ENCODE data around the gene PTPRG.

The PTPRG gene

DNA sequence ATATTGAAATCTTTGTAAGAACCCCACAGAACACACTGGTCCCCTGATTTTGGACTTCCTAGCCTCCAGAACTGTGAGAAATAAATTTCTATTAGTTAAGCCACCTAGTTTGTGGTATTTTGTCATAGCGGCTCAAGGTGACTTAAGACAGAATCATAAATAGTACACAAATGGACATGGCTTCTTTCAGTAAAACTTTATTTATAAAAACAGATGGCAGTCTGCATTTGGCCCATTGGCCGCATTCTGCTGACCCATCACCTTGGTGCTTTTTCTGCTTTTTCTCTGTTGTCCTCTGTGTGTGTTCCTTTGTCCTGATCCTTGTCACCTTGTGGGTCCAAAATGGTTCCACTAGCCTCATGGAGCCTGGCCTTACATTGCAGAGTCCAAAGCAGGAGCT lies 363.6 kb downstream of the PTPRG start:
- peaks cover 3% of the 10 kb centered on the region for H3K9me3 Mint-ChIP-seq
- no peak overlapping the region for H3K4me3 Mint-ChIP-seq
- H3K27ac Mint-ChIP-seq = no peak overlapping the region
- H3K36me3 Mint-ChIP-seq (ENCODE audit: low read depth) = no peaks in the 10 kb centered on the region
- H3K4me1 Mint-ChIP-seq (ENCODE audit: low read depth) = no peaks in the 10 kb centered on the region
- peaks cover 7% of the 10 kb centered on the region for H3K27me3 Mint-ChIP-seq

- Mint-ChIP-seq H3K9me3 (peaks cover 3% of the 10 kb centered on the region), H3K27ac (no peak overlapping the region)
Observed at GRCh38 chr3:61925721-61926120, 364.4 kb downstream of the PTPRG start.

DNA sequence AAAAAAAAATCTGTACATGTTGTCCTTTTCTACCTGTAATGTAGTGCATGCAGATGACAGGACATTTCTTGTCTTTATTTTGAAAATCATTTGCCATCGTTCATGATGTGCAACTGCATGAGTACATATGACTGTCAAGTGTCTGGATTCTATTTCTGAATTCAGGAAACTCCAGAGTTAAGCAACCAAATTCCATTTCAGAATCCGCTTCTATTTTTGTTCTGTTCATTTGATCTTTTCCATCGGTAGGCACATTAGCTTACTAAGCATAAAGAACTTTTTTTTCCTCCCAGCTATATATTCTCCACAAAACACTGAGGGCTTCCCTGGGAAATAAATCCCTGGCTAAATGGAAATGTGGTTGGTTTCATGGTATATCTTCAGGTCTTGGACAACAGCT lies 365.6 kb downstream of the PTPRG start:
- peaks cover 3% of the 10 kb centered on the region for H3K9me3 Mint-ChIP-seq
- H3K36me3 Mint-ChIP-seq (ENCODE audit: low read depth) = no peaks in the 10 kb centered on the region
- no peak overlapping the region for H3K4me3 Mint-ChIP-seq
- H3K27ac Mint-ChIP-seq = no peak overlapping the region
- no peaks in the 10 kb centered on the region for H3K4me1 Mint-ChIP-seq (ENCODE audit: low read depth)
- H3K27me3 Mint-ChIP-seq = peaks cover 7% of the 10 kb centered on the region

More at GRCh38 chr3:61925721-61926120, 364.4 kb downstream of the PTPRG start:
- Mint-ChIP-seq H3K4me1 (ENCODE audit: low read depth) (no peaks in the 10 kb centered on the region), H3K27me3 (peaks cover 7% of the 10 kb centered on the region), H3K4me3 (no peak overlapping the region), H3K36me3 (ENCODE audit: low read depth) (no peaks in the 10 kb centered on the region)

GRCh38 chr3:61927332-61927731 lies 366.0 kb downstream of the PTPRG start:
- Mint-ChIP-seq H3K4me1 (ENCODE audit: low read depth) (no peaks in the 10 kb centered on the region), H3K9me3 (peaks cover 3% of the 10 kb centered on the region), H3K27me3 (peaks cover 7% of the 10 kb centered on the region), H3K4me3 (no peak overlapping the region), H3K27ac (no peak overlapping the region), H3K36me3 (ENCODE audit: low read depth) (no peaks in the 10 kb centered on the region)

GRCh38 chr3:61928039-61928438 lies 366.7 kb downstream of the PTPRG start:
- no peak overlapping the region for H3K4me3 Mint-ChIP-seq
- peaks cover 7% of the 10 kb centered on the region for H3K27me3 Mint-ChIP-seq
- peaks cover 3% of the 10 kb centered on the region for H3K9me3 Mint-ChIP-seq
- no peak overlapping the region for H3K27ac Mint-ChIP-seq
- H3K36me3 Mint-ChIP-seq (ENCODE audit: low read depth) = no peaks in the 10 kb centered on the region
- H3K4me1 Mint-ChIP-seq (ENCODE audit: low read depth) = no peaks in the 10 kb centered on the region

GRCh38 chr3:61928776-61929314 lies 367.5 kb downstream of the PTPRG start:
- no peak overlapping the region for H3K27ac Mint-ChIP-seq
- peaks cover 3% of the 10 kb centered on the region for H3K9me3 Mint-ChIP-seq
- no peak overlapping the region for H3K4me3 Mint-ChIP-seq
- peaks cover 10% of the 10 kb centered on the region for H3K27me3 Mint-ChIP-seq
- no peaks in the 10 kb centered on the region for H3K36me3 Mint-ChIP-seq (ENCODE audit: low read depth)
- H3K4me1 Mint-ChIP-seq (ENCODE audit: low read depth) = no peaks in the 10 kb centered on the region

- Mint-ChIP-seq H3K27ac (no peak overlapping the region), H3K4me1 (ENCODE audit: low read depth) (no peaks in the 10 kb centered on the region), H3K9me3 (peaks cover 3% of the 10 kb centered on the region), H3K4me3 (no peak overlapping the region), H3K36me3 (ENCODE audit: low read depth) (no peaks in the 10 kb centered on the region), H3K27me3 (peaks cover 10% of the 10 kb centered on the region)
Observed at GRCh38 chr3:61929617-61930016, 368.2 kb downstream of the PTPRG start.

GRCh38 chr3:61932499-61932898 lies 371.1 kb downstream of the PTPRG start:
- H3K27me3 Mint-ChIP-seq = peaks cover 10% of the 10 kb centered on the region
- H3K4me1 Mint-ChIP-seq (ENCODE audit: low read depth) = no peaks in the 10 kb centered on the region
- no peak overlapping the region for H3K27ac Mint-ChIP-seq
- H3K9me3 Mint-ChIP-seq = peaks cover 4% of the 10 kb centered on the region
- H3K4me3 Mint-ChIP-seq = no peak overlapping the region
- no peaks in the 10 kb centered on the region for H3K36me3 Mint-ChIP-seq (ENCODE audit: low read depth)

DNA sequence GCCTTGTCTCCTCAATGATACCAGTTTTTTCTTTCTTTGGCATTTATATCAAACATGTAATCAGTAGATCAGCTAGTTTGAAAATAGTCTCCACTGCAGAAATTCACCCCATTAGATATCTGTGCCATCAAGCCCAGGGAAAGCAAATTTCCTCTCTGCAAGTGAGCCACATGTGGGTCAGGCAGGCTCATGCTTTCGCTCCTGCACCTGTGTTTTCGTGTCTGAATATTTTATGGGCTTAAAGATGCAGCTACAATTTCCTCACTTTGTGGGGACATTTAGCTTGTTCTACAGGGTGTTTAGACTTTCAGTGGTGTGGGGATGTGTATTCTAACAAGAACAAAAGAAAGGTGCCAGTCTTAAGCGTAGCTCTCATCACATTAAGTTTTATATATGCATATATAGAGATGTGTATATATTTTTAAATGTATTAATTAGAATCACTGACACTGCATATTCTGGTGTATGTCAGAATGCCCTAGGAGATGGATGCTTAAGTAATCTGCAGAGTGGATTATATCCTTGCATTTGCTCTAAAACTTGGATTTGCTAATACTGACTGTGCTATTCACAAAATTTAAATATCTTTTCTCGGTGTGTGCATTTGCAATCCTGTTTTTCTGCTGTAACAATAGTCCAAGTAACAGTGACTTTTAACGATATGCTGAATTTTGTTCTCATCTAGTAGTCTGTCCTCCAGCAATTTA lies 372.6 kb downstream of the PTPRG start:
- Mint-ChIP-seq H3K36me3 (ENCODE audit: low read depth) (no peaks in the 10 kb centered on the region), H3K27ac (no peak overlapping the region), H3K4me3 (no peak overlapping the region), H3K27me3 (peaks cover 14% of the 10 kb centered on the region), H3K9me3 (peaks cover 4% of the 10 kb centered on the region), H3K4me1 (ENCODE audit: low read depth) (no peaks in the 10 kb centered on the region)

DNA sequence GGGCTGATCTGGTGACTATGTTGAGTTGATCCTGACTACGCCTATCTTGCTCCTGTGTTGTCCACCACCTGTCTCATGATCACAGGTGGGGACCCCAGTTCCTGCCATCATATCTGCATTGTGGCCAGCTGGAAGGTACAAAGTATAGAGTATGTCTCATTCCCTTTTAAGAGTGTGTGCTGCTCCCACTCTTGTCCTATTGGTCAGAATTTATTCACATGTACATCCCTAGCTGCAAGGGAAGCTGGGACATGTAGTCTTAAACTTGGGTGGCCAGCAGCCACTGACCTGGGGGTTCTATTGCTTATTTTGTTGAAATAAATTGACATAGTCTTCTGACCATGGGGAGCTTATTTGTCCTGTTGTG lies 373.1 kb downstream of the PTPRG start:
- peaks cover 11% of the 10 kb centered on the region for H3K27me3 Mint-ChIP-seq
- no peaks in the 10 kb centered on the region for H3K36me3 Mint-ChIP-seq (ENCODE audit: low read depth)
- H3K9me3 Mint-ChIP-seq = peaks cover 4% of the 10 kb centered on the region
- no peaks in the 10 kb centered on the region for H3K4me1 Mint-ChIP-seq (ENCODE audit: low read depth)
- no peak overlapping the region for H3K4me3 Mint-ChIP-seq
- no peak overlapping the region for H3K27ac Mint-ChIP-seq

GRCh38 chr3:61935814-61936213 lies 374.4 kb downstream of the PTPRG start:
- Mint-ChIP-seq H3K36me3 (ENCODE audit: low read depth) (no peaks in the 10 kb centered on the region), H3K27ac (no peak overlapping the region), H3K4me3 (no peak overlapping the region), H3K4me1 (ENCODE audit: low read depth) (no peaks in the 10 kb centered on the region), H3K27me3 (peaks cover 10% of the 10 kb centered on the region), H3K9me3 (peaks cover 4% of the 10 kb centered on the region)

DNA sequence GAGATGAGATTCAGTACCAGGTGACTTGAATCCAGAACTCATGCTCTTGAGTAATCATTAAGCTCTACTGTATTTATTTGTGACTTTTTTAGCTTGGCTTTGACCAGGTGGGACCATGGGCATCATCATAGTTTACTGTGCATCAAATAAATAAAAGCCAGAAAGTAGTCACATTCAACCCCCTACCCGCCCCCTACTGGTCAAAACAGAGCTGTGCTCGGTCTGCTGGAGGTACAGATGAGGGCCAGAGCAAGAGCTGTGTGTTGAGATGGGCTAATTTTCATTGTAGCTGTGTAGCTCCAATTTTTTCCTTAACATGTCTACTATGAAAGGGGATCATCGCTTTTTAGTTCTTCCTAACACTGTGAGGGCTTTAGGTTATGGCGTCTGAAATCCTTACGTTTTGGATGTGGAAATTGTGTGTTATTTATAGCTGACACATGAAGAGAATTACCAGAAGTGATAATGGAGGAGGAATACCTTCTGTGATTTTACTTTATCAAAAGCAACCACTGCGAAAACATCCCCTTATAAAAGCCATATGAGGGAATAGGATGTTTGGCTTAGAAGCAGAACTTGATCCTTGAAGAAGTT lies 375.1 kb downstream of the PTPRG start:
- H3K27me3 Mint-ChIP-seq = peaks cover 10% of the 10 kb centered on the region
- no peak overlapping the region for H3K4me3 Mint-ChIP-seq
- no peaks in the 10 kb centered on the region for H3K4me1 Mint-ChIP-seq (ENCODE audit: low read depth)
- peaks cover 4% of the 10 kb centered on the region for H3K9me3 Mint-ChIP-seq
- H3K27ac Mint-ChIP-seq = no peak overlapping the region
- H3K36me3 Mint-ChIP-seq (ENCODE audit: low read depth) = no peaks in the 10 kb centered on the region

DNA sequence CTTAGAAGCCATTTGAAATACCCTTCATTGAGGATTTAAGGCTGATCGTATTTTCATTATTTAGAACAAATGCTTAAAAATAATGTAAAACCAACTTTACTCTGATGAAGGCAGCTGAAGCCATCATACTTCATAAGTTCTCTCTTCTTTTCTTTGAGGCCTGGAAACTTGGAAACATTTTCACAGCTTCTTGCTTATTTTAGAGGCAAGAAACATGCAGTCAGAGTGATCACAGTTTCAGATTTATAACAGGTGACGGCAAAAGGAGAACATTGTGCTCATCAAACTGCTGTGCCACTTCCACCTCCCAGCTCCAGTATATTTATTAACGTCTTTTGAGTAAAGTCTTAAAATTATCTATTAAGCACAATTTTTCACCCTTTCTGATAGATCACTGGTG lies 376.1 kb downstream of the PTPRG start:
- Mint-ChIP-seq H3K27ac (no peak overlapping the region), H3K27me3 (peaks cover 10% of the 10 kb centered on the region), H3K9me3 (peaks cover 4% of the 10 kb centered on the region), H3K4me3 (no peak overlapping the region), H3K36me3 (ENCODE audit: low read depth) (no peaks in the 10 kb centered on the region), H3K4me1 (ENCODE audit: low read depth) (no peaks in the 10 kb centered on the region)

DNA sequence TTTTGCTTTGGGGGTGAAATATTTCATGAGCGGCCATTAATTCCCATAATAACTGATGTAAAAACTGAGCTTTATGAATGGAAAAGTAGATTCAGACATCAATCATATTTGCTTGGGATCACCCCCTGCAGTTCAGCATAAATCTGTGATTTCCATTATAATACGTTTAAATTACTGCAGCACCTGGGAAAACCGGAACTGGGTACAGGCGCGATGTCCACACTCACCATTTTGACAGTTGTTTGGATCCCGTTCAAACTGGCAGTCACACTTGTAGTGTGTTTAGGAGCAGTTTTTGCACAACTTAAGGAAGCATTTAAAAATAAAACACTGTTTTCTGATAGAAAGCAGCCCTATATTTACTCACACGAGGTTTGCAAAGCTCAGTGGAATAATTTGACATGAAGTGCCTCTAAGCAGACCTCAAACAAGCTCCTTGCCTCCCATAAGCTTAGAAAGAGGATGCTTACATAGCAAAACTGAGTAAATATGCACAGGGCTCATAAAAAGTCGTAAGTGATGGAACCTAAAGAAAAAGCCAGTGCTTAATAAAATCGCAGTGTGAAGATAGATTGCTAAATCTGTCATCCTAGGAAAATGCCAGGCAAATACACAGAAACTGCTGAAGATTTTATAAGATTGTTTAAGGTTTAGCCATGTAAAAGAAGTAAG lies 377.6 kb downstream of the PTPRG start:
- H3K27ac Mint-ChIP-seq = no peak overlapping the region
- H3K4me1 Mint-ChIP-seq (ENCODE audit: low read depth) = no peaks in the 10 kb centered on the region
- H3K36me3 Mint-ChIP-seq (ENCODE audit: low read depth) = no peaks in the 10 kb centered on the region
- H3K9me3 Mint-ChIP-seq = peaks cover 4% of the 10 kb centered on the region
- peaks cover 6% of the 10 kb centered on the region for H3K27me3 Mint-ChIP-seq
- no peak overlapping the region for H3K4me3 Mint-ChIP-seq

GRCh38 chr3:61940236-61940635 lies 378.9 kb downstream of the PTPRG start:
- no peaks in the 10 kb centered on the region for H3K4me1 Mint-ChIP-seq (ENCODE audit: low read depth)
- no peaks in the 10 kb centered on the region for H3K36me3 Mint-ChIP-seq (ENCODE audit: low read depth)
- H3K9me3 Mint-ChIP-seq = peaks cover under 1% of the 10 kb centered on the region
- peaks cover 4% of the 10 kb centered on the region for H3K27me3 Mint-ChIP-seq
- no peak overlapping the region for H3K4me3 Mint-ChIP-seq
- no peak overlapping the region for H3K27ac Mint-ChIP-seq
